Chondrocyte (in vitro differentiated cells): ENCODE results near the gene GREB1. TPM values are rescaled to one million over a fixed set of nuclear protein-coding genes. Genes with fewer than 3 reads are reported as not detected.

Source experiments
- DNase-seq: peaks from one replicate; pipeline ENCODE4 v3.0.0; 2021; ENCODE audit warnings: mixed read lengths, low spot score
- H3K27ac Mint-ChIP-seq: one replicate; pipeline ENCODE4 v1.8.0; 2021; ENCODE audit warnings: mild to moderate bottlenecking, moderate library complexity, mixed read lengths; ENCODE audit not compliant: unreplicated experiment
- H3K27me3 Mint-ChIP-seq: 2 replicates; pipeline ENCODE4 v1.8.0; 2021; ENCODE audit warnings: low read depth, mixed read lengths
- H3K36me3 Mint-ChIP-seq: 2 replicates; pipeline ENCODE4 v1.8.0; 2021; ENCODE audit warnings: low read depth, mixed read lengths
- H3K4me1 Mint-ChIP-seq: 2 replicates; pipeline ENCODE4 v1.8.0; 2021; ENCODE audit warnings: low read depth, mild to moderate bottlenecking, mixed read lengths
- H3K4me3 Mint-ChIP-seq: one replicate; pipeline ENCODE4 v1.8.0; 2021; ENCODE audit warnings: mild to moderate bottlenecking, moderate library complexity, mixed read lengths; ENCODE audit not compliant: unreplicated experiment
- H3K9me3 Mint-ChIP-seq: 2 replicates; pipeline ENCODE4 v1.8.0; 2021; ENCODE audit warnings: low read depth, mixed read lengths
- CTCF ChIP-seq: fragments of 200-600 bp; sonication (generic); IDR thresholded peaks from 2 replicates; pipeline ENCODE4 v1.5.0; 2021; ENCODE audit warnings: antibody characterized with exemption, mild to moderate bottlenecking, moderate library complexity
- long read RNA-seq: library from polyadenylated mRNA; stranded (forward); transcript quantifications from one replicate; pipeline ENCODE4 v2.0.0, GENCODE V29; 2021
- total RNA-seq: library from RNA; stranded (reverse); gene quantifications from 3 replicates; pipeline ENCODE4 v1.2.1, GENCODE V29; 2021

Gene GREB1
- total RNA-seq: 0.52 to 2.2 TPM (median 1.6 TPM) in 3 replicates
- long read RNA-seq: 0 reads

DNA sequence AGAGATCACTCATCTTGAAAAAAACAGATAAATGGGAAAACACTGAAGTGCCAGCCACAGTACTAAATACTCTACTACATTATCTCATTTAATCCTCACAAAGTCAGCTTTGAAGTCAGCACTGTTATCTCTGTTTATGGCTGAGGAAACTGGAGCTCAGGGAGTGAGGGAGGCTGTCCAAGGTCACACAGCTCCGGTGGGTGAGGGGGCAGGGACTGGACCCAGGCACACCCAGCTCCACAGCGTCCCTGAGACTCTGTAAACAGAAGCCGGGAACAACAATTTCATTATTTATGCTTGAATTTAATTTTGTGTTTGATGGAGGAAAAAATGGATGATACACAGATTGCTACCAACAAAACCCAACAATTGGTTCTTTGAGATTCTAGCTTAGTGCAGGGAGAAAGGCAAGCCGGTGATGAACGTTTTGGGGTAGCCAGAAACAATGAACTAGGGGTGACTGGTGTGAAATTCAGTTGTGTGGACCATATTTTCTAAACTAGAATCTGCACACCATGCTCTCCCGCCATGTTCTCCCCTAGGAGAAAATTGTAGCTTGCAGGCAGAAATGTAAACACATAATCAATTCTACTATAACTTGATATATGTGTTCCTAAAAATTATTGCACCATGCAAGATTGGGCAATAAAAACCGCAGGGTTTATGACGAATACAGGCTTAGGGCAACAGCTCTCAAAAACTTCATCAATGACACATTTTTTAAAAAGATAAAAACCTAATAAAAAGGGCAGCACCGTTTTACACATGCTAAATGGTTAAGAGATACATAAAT lies at the start of gene GREB1:
TSS of gene GREB1 (plus strand) at position 768 of the 793 bp plus-strand sequence. CDS start 22,570 bp downstream, outside the sequence.
- H3K27ac Mint-ChIP-seq: no peak within 1 kb of the TSS

GRCh38 chr2:11488809-11489208 lies 45.0 kb upstream of the GREB1 start:
- peaks cover 10% of the 10 kb centered on the region for H3K4me1 Mint-ChIP-seq

More for the DNA sequence above, at the start of gene GREB1:
- H3K36me3 Mint-ChIP-seq: no peaks in the 10 kb centered on the region
- DNase-seq: no peak
- no peaks in the 10 kb centered on the region for H3K9me3 Mint-ChIP-seq
- H3K4me1 Mint-ChIP-seq: no peaks in the 10 kb centered on the region
- no peak for TF ChIP-seq CTCF
- H3K4me3 Mint-ChIP-seq: no peak within 1 kb of the TSS
- H3K27me3 Mint-ChIP-seq: peaks cover 38% of the 10 kb centered on the region

GRCh38 chr2:11490194-11490593 lies 43.7 kb upstream of the GREB1 start:
- no peak for TF ChIP-seq CTCF
- Mint-ChIP-seq H3K4me1 (peaks cover 7% of the 10 kb centered on the region), H3K27me3 (peaks cover 11% of the 10 kb centered on the region)

More at GRCh38 chr2:11488809-11489208, 45.0 kb upstream of the GREB1 start:
- H3K27ac Mint-ChIP-seq: no peak overlapping the region
- H3K36me3 Mint-ChIP-seq: no peaks in the 10 kb centered on the region
- TF ChIP-seq CTCF: no peak
- H3K4me3 Mint-ChIP-seq: no peak overlapping the region
- no peak for DNase-seq
- no peaks in the 10 kb centered on the region for H3K9me3 Mint-ChIP-seq
- H3K27me3 Mint-ChIP-seq: peaks cover 10% of the 10 kb centered on the region

DNA sequence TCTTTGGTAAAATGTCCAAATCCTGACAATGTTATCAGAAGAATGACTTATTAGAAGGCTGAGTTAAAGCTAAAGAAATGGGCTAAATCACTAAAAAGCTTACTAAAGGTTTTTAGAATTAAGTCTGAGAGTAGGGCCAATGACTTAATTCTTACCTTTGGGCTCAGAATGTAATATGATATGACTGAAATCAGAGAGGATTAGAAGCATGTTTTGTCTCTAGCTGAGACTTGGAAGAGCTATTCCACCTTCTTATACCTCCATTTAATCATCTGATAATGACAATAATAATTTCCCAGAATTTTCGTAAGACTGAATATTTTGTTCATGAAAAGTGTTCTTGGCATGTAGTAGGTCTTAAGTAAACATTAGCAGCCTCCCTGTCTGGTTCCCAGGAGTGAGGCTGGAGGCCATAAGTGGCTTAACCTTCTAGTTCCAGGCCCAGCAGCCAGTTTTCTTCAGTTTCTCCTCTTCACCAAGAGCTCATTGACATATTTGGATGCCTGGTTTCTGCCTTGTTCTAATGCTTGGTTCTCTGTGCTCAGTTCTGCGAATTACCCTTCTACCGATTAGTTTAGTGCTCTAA lies 42.4 kb upstream of the GREB1 start:
- Mint-ChIP-seq H3K27me3 (peaks cover 9% of the 10 kb centered on the region), H3K4me1 (peaks cover 13% of the 10 kb centered on the region), H3K4me3 (no peak overlapping the region), H3K36me3 (no peaks in the 10 kb centered on the region), H3K27ac (no peak overlapping the region), H3K9me3 (no peaks in the 10 kb centered on the region)
- TF ChIP-seq CTCF: no peak
- DNase-seq: no peak

More at GRCh38 chr2:11490194-11490593, 43.7 kb upstream of the GREB1 start:
- H3K9me3 Mint-ChIP-seq: no peaks in the 10 kb centered on the region
- H3K27ac Mint-ChIP-seq: no peak overlapping the region
- no peak for DNase-seq
- no peak overlapping the region for H3K4me3 Mint-ChIP-seq
- no peaks in the 10 kb centered on the region for H3K36me3 Mint-ChIP-seq

DNA sequence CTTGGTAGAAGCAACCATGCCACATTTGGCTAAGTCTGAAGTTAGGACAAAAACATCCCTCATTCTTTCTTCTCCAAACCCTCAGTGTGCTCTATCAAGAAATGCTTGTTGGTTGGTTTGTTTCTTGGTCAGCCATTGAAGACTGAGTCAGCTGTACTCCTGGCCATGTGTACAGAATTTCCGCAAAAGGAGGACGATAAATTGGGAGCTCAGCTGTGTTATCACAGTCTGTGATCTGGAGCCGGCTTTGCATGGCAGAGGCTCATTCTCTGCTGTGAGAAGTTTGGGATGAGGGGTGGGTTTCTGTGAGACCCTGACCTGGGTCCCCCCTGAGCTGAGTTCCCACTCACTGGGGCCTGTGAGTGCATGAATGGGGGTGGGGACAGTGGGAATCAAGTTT lies 41.6 kb upstream of the GREB1 start:
- H3K27me3 Mint-ChIP-seq: peaks cover 6% of the 10 kb centered on the region
- H3K27ac Mint-ChIP-seq: no peak overlapping the region
- no peak for TF ChIP-seq CTCF
- peaks cover 13% of the 10 kb centered on the region for H3K4me1 Mint-ChIP-seq
- DNase-seq: no peak
- H3K9me3 Mint-ChIP-seq: no peaks in the 10 kb centered on the region
- no peak overlapping the region for H3K4me3 Mint-ChIP-seq
- no peaks in the 10 kb centered on the region for H3K36me3 Mint-ChIP-seq
